WTC11 (cell line): ENCODE results near the gene ATP6V1G1. TPM values are rescaled to one million over a fixed set of nuclear protein-coding genes. Genes with fewer than 3 reads are reported as not detected.

Source experiments
- ATAC-seq: fragments of 200-7000 bp; cut with Tn5 transposase; 2 replicates; pipeline ENCODE4 v1.10.0; 2021; ENCODE audit warnings: mild to moderate bottlenecking, moderate library complexity
- CTCF ChIA-PET: fragments of 300-600 bp; sonication (Branson Sonifier 250); formaldehyde crosslinking; loops from one replicate; lab custom pipeline; 2021; ENCODE audit warnings: antibody characterized with exemption; lab: Charles Lee
- POLR2A ChIA-PET: fragments of 350-600 bp; sonication (Branson Sonifier 250); formaldehyde crosslinking; loops from one replicate; lab custom pipeline; 2021; ENCODE audit warnings: antibody characterized with exemption; lab: Charles Lee
- DNase-seq: peaks from one replicate; pipeline ENCODE4 v3.0.0; 2021; ENCODE audit warnings: low spot score
- H3K27ac Mint-ChIP-seq: 2 replicates; pipeline ENCODE4 v1.8.0; 2021; ENCODE audit warnings: mixed read lengths
- H3K27me3 Mint-ChIP-seq: 2 replicates; pipeline ENCODE4 v1.8.0; 2021; ENCODE audit warnings: low read depth, mild to moderate bottlenecking, moderate library complexity, mixed read lengths
- H3K36me3 Mint-ChIP-seq: 2 replicates; pipeline ENCODE4 v1.8.0; 2021; ENCODE audit warnings: mixed read lengths
- H3K4me1 Mint-ChIP-seq: 2 replicates; pipeline ENCODE4 v1.8.0; 2022; ENCODE audit warnings: mixed read lengths
- H3K4me3 Mint-ChIP-seq: 2 replicates; pipeline ENCODE4 v1.8.0; 2021; ENCODE audit warnings: mild to moderate bottlenecking, moderate library complexity, mixed read lengths
- H3K9me3 Mint-ChIP-seq: 2 replicates; pipeline ENCODE4 v1.8.0; 2021; ENCODE audit warnings: mixed read lengths
- AR ChIP-seq: fragments of 250-450 bp; sonication (Bioruptor Pico); IDR thresholded peaks from 2 replicates; pipeline ENCODE4 v1.9.0; 2021; ENCODE audit warnings: mild to moderate bottlenecking
- ATF2 ChIP-seq: sonication (generic); formaldehyde crosslinking; IDR thresholded peaks from 2 replicates; pipeline ENCODE4 v1.8.1; 2022; ENCODE audit warnings: low read depth, missing genetic modification reagents, borderline replicate concordance
- ELF4 ChIP-seq: sonication (generic); formaldehyde crosslinking; IDR thresholded peaks from 2 replicates; pipeline ENCODE4 v1.8.1; 2022; ENCODE audit warnings: low read depth, mild to moderate bottlenecking, moderate library complexity, missing genetic modification reagents
- FOXJ3 ChIP-seq: sonication (generic); formaldehyde crosslinking; IDR thresholded peaks from 2 replicates; pipeline ENCODE4 v1.9.0; 2021; ENCODE audit warnings: missing genetic modification reagents, mild to moderate bottlenecking, borderline replicate concordance
- NFE2L1 ChIP-seq: sonication (generic); formaldehyde crosslinking; IDR thresholded peaks from 2 replicates; pipeline ENCODE4 v1.8.1; 2023; ENCODE audit warnings: missing genetic modification reagents
- RORB ChIP-seq: fragments of 250-450 bp; sonication (Bioruptor Pico); IDR thresholded peaks from 2 replicates; pipeline ENCODE4 v1.9.0; 2021; ENCODE audit warnings: mild to moderate bottlenecking
- SP1 ChIP-seq: sonication (generic); formaldehyde crosslinking; conservative IDR thresholded peaks from 2 replicates; pipeline ENCODE4 v1.8.1; 2022; ENCODE audit warnings: missing genetic modification reagents
- STAT6 ChIP-seq: sonication (generic); formaldehyde crosslinking; conservative IDR thresholded peaks from 2 replicates; pipeline ENCODE4 v1.8.1; 2023; ENCODE audit warnings: mild to moderate bottlenecking, low read depth, missing genetic modification reagents, moderate library complexity
- TCF7 ChIP-seq: sonication (generic); formaldehyde crosslinking; IDR thresholded peaks from 2 replicates; pipeline ENCODE4 v1.8.0; 2022; ENCODE audit warnings: mild to moderate bottlenecking, low read depth, missing genetic modification reagents, moderate library complexity
- ZNF121 ChIP-seq: sonication (generic); formaldehyde crosslinking; IDR thresholded peaks from 2 replicates; pipeline ENCODE4 v1.8.0; 2023; ENCODE audit warnings: missing genetic modification reagents
- ZNF219 ChIP-seq: sonication (generic); formaldehyde crosslinking; IDR thresholded peaks from 2 replicates; pipeline ENCODE4 v1.8.0; 2023; ENCODE audit warnings: missing genetic modification reagents, mild to moderate bottlenecking, borderline replicate concordance
- ZNF416 ChIP-seq: fragments of 250-450 bp; sonication (Bioruptor Pico); IDR thresholded peaks from 2 replicates; pipeline ENCODE4 v1.9.0; 2021; ENCODE audit warnings: mild to moderate bottlenecking, inconsistent platforms
- total RNA-seq: library from RNA; stranded (reverse); gene quantifications from 3 replicates; pipeline ENCODE4 v1.2.3, GENCODE V29; 2021
- TF ChIP-seq, protein P1 (sequence below): fragments of 250-450 bp; sonication (Bioruptor Pico); IDR thresholded peaks from 2 replicates; pipeline ENCODE4 v2.1.2; 2022; ENCODE audit warnings: mild to moderate bottlenecking, moderate library complexity
- TF ChIP-seq, protein P2 (sequence below): sonication (generic); formaldehyde crosslinking; IDR thresholded peaks from 2 replicates; pipeline ENCODE4 v1.8.1; 2023; ENCODE audit warnings: mild to moderate bottlenecking, missing genetic modification reagents
- TF ChIP-seq, protein P3 (sequence below): sonication (generic); formaldehyde crosslinking; IDR thresholded peaks from 2 replicates; pipeline ENCODE4 v1.8.1; 2022; ENCODE audit warnings: low read depth, mild to moderate bottlenecking, moderate library complexity, missing genetic modification reagents, borderline replicate concordance

The ATP6V1G1 gene
- total RNA-seq, 1 experiment from 2014 or later = 108 TPM

GRCh38 chr9:114549697-114550330 lies 37.8 kb upstream of the ATP6V1G1 start (continued):
- TF ChIP-seq, protein P1, sequence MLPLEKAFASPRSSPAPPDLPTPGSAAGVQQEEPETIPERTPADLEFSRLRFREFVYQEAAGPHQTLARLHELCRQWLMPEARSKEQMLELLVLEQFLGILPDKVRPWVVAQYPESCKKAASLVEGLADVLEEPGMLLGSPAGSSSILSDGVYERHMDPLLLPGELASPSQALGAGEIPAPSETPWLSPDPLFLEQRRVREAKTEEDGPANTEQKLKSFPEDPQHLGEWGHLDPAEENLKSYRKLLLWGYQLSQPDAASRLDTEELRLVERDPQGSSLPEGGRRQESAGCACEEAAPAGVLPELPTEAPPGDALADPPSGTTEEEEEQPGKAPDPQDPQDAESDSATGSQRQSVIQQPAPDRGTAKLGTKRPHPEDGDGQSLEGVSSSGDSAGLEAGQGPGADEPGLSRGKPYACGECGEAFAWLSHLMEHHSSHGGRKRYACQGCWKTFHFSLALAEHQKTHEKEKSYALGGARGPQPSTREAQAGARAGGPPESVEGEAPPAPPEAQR (CRISPR knock-in tag) = no peak
- TF ChIP-seq, all 79 proteins: peak for 0

DNA sequence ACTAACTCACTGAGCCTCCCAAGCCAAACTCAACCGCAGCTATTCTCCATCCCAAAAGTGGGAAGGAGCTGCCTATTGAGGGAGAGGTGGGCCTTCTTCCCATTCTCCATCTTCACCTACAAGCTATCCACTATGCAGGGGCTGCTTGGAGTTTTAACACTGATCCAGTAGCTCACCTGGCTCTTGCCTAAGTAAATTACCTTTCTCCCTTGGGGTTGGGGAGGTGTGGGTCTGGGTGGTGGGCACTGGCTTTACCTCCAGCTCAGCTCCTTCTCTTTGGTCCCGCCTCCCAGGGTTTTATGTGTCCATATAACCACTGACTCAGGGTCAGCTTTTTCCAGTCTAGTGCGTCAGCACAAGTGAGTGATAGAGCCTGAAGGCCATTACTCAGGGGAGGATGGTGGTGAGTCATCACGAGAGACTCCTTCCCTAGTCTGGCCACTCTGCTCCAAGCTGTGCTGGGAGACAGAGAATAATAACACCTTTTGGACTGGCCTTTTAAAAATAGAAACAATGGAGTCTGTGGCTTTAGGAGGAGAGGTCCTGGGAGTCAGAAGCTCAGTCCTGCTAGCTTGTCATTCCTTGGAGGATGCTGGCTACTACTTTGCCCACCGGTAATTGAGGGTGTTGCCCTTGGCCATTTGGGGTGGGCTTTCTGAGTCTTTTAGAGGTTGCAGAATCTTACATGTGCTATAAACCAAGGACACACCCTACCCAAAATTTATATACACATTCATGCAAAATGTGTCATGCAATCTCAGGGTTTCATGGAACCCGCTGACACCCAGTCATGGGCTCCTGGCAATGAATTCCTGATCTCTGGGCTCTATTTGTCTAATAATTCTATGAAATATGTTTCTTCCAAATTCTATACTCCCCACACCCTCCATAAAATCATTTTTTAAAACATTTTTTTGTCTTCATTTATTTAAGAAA lies 35.6 kb upstream of the ATP6V1G1 start:
- no peak for TF ChIP-seq RORB
- TF ChIP-seq AR (CRISPR knock-in tag) = no peak
- TF ChIP-seq ZNF121 (CRISPR knock-in tag) = no peak
- no peak for TF ChIP-seq STAT6 (CRISPR knock-in tag)
- TF ChIP-seq TCF7 (CRISPR knock-in tag) = no peak
- TF ChIP-seq, protein P2, sequence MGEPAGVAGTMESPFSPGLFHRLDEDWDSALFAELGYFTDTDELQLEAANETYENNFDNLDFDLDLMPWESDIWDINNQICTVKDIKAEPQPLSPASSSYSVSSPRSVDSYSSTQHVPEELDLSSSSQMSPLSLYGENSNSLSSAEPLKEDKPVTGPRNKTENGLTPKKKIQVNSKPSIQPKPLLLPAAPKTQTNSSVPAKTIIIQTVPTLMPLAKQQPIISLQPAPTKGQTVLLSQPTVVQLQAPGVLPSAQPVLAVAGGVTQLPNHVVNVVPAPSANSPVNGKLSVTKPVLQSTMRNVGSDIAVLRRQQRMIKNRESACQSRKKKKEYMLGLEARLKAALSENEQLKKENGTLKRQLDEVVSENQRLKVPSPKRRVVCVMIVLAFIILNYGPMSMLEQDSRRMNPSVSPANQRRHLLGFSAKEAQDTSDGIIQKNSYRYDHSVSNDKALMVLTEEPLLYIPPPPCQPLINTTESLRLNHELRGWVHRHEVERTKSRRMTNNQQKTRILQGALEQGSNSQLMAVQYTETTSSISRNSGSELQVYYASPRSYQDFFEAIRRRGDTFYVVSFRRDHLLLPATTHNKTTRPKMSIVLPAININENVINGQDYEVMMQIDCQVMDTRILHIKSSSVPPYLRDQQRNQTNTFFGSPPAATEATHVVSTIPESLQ = no peak
- TF ChIP-seq ELF4 (CRISPR knock-in tag) = no peak
- TF ChIP-seq ZNF219 (CRISPR knock-in tag) = no peak
- no peak for TF ChIP-seq SP1
- no peak for TF ChIP-seq ZNF416 (CRISPR knock-in tag)
- TF ChIP-seq, protein P3, sequence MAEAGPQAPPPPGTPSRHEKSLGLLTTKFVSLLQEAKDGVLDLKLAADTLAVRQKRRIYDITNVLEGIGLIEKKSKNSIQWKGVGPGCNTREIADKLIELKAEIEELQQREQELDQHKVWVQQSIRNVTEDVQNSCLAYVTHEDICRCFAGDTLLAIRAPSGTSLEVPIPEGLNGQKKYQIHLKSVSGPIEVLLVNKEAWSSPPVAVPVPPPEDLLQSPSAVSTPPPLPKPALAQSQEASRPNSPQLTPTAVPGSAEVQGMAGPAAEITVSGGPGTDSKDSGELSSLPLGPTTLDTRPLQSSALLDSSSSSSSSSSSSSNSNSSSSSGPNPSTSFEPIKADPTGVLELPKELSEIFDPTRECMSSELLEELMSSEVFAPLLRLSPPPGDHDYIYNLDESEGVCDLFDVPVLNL = no peak
- no peak for TF ChIP-seq NFE2L1 (CRISPR knock-in tag)
- no peak for TF ChIP-seq ATF2 (CRISPR knock-in tag)
- no peak for TF ChIP-seq FOXJ3
- Mint-ChIP-seq H3K36me3 (peaks cover 4% of the 10 kb centered on the region; the same call in 1 of the 2 replicates), H3K9me3 (peaks cover 8% of the 10 kb centered on the region), H3K27ac (no peak overlapping the region), H3K4me1 (peaks cover 12% of the 10 kb centered on the region), H3K27me3 (no peaks in the 10 kb centered on the region; the same call in 1 of the 2 replicates), H3K4me3 (no peak overlapping the region)
- ChIA-PET CTCF (interaction anchor here (1.8 kb wide), 1 partner anchor 14 kb away, joined by 8 read pairs; no protein-coding TSS in a partner anchor), POLR2A (interaction anchor here (0.6 kb wide), 1 partner anchor 153 kb away, joined by 4 read pairs; no protein-coding TSS in a partner anchor)
- no peak for DNase-seq
- ATAC-seq = no peak
